Neural progenitor cell (in vitro differentiated cells): ENCODE measurements around the gene KIAA0930.
"Not testable (repeated sequence)": the region's sequence is repeated elsewhere in the genome, so short reads cannot be mapped to it uniquely, and the experiment has no call there.

Experiments used
- CTCF ChIP-seq: fragments of 200-600 bp; sonication (generic); IDR thresholded peaks from 2 replicates; pipeline ENCODE4 v1.5.1; 2017; ENCODE audit warnings: antibody characterized with exemption, mild to moderate bottlenecking
- EZH2 ChIP-seq: fragments of 200-600 bp; sonication (generic); IDR thresholded peaks from 2 replicates; pipeline ENCODE4 v1.6.1; 2017; ENCODE audit warnings: antibody characterized with exemption, mild to moderate bottlenecking, moderate library complexity
- EZH2phosphoT487 ChIP-seq: fragments of 200-600 bp; sonication (generic); IDR thresholded peaks from 2 replicates; pipeline ENCODE4 v1.6.1; 2017; ENCODE audit warnings: antibody characterized with exemption

DNA sequence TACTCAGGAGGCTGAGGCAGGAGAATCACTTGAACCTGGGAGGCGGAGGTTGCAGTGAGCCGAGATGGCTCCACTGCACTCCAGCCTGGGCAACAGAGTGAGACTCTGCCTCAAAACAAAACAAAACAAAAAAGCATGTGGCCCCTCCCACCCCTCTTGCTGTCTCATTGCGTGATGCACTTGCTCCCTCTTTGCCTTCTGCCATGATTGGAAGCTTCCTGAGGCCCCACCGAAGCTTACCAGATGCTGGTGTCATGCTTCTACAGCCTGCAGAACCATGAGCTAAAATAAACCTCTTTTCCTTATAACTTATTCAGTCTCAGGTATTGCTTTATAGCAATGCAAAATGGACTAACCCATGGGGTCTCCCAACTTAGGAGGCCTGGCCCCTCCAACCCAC, 17.2 kb upstream of the KIAA0930 start:
- not testable (repeated sequence) for TF ChIP-seq CTCF, EZH2, EZH2phosphoT487
